Coronary artery (tissue), 2 donors: Measurements from ENCODE around the gene HDGFL1.

ENCODE experiments used
- DNase-seq: peaks from one replicate; pipeline ENCODE4 v3.0.0-alpha.2; 2017; ENCODE audit warnings: low spot score
- H3K27ac ChIP-seq, 2 donors: fragments of 200-600 bp; sonication (generic); one replicate each; pipeline ENCODE4 v1.5.1; 2016 to 2019
- H3K4me3 ChIP-seq: fragments of 200-600 bp; sonication (generic); 2 replicates; pipeline ENCODE4 v1.5.1; 2016; ENCODE audit warnings: mild to moderate bottlenecking, moderate library complexity
- TF ChIP-seq, protein P1 (sequence below): fragments of 200-600 bp; sonication (generic); IDR thresholded peaks from one replicate; pipeline ENCODE4 v1.5.1; 2019; ENCODE audit warnings: antibody characterized with exemption

The HDGFL1 gene

DNA sequence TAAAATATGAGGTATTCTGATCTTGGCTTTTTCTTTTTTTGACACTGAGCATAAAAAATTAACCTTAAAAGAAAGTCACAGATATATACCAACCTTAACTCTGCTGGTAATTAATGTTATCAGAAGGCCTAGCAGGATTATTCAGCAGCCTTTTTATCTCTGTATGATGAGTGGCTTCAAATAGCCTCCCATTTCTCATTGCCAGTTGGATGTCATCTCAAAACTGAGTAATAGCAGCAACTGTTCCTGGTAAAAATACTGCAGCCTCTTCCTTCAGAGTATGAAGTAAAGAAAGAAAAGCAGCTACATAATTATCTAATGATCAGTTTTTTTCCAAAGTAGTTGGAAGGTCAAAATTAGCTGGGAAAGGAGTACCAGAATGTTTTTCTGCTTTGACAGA, 24.9 kb upstream of the HDGFL1 start:
- TF ChIP-seq, protein P1, sequence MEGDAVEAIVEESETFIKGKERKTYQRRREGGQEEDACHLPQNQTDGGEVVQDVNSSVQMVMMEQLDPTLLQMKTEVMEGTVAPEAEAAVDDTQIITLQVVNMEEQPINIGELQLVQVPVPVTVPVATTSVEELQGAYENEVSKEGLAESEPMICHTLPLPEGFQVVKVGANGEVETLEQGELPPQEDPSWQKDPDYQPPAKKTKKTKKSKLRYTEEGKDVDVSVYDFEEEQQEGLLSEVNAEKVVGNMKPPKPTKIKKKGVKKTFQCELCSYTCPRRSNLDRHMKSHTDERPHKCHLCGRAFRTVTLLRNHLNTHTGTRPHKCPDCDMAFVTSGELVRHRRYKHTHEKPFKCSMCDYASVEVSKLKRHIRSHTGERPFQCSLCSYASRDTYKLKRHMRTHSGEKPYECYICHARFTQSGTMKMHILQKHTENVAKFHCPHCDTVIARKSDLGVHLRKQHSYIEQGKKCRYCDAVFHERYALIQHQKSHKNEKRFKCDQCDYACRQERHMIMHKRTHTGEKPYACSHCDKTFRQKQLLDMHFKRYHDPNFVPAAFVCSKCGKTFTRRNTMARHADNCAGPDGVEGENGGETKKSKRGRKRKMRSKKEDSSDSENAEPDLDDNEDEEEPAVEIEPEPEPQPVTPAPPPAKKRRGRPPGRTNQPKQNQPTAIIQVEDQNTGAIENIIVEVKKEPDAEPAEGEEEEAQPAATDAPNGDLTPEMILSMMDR = no peak
- Histone ChIP-seq H3K4me3 (no peak overlapping the region), H3K27ac (no peak overlapping the region)
- no peak for DNase-seq

DNA sequence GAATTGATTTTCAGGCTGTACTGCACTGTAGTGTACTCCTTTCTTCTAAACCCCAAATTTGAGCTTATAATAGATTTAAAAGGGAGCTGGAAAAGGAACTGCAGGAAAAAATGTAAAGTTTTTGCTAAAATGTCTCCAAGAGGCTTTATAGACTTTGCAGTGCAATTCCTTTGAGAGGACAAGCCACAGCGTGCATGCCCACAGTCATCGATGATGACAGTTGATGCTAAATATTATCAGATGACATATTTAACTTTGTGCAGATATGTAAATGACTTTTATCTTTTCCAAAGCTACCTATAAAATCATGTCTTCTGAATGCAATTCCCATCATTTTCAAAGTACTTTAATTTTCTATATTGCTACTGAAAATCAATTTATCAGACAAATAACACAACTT, 24.3 kb upstream of the HDGFL1 start:
- TF ChIP-seq, protein P1 = no peak
- DNase-seq = no peak
- Histone ChIP-seq H3K27ac (no peak overlapping the region), H3K4me3 (no peak overlapping the region)

DNA sequence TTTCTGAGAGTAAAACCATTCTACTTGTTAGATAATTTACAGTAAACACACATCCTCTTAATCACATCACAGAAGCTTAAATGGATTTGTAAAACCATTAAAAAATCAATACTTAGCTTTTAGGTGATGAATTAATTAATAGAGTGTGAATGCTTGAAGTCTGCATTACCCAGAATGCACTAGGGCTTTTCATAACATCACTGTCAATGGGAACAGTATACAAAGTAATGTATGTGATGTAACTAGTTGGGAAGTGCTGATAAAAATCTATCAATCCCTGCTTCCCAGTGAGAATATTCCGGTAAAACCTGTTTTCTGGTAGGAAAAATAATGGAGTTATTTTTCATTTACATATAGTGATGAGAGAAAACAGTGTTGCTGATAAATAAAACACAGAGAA, 23.1 kb upstream of the HDGFL1 start:
- no peak overlapping the region for H3K27ac ChIP-seq
- TF ChIP-seq, protein P1 = no peak
- no peak overlapping the region for H3K4me3 ChIP-seq
- no peak for DNase-seq

DNA sequence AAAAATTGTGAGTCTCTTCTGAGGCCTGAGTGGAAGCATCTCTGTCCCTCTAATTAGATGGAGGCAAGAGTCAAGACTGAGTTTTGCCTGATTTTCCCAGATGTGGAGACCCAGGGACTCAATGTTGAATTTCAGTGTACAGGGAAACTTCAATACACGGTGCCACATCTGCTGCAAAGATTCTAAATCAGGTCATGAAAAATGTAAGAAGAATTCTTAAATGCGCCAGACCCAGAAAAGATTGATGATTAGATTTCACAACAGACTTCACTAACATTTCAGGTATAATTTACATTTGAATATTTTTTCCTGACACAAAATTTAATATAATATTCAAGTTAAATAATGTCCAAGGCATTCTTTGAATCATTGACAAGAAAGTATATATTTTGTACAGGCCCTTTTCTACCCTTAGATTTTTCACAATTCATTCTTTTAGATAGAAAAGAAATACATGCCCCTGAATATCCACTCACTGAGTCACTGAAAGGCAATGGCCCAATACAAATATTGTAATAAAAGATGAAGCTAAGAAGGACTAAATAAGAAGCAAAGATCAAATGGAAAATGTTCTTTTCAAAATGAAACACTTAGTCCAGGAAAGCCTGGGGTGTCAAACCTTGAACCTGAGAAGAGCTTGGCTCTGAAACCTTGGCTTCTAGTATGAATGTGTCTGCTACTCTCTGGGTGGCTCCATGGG, 18.2 kb upstream of the HDGFL1 start:
- H3K27ac ChIP-seq = no peak overlapping the region
- H3K4me3 ChIP-seq = no peak overlapping the region
- TF ChIP-seq, protein P1 = no peak
- no peak for DNase-seq

DNA sequence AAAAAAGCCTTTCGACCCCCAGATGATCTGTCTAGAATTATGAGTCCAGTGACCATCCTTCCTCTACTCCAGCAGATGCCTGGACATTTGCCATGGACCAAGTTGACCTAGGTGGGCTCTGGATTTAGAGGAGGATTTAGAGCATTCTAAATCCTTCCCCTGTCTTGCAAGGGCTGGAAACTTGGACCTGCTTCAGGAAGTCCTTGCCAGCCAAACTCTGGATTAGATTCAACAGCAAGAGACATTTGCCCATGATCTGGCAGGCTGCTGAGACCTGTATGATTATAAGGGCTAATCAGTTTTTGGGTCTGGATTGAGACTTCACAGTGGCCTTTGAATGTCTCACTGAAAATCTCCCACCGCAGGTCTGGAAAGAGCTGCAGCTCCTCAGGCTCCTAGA, 13.1 kb upstream of the HDGFL1 start:
- no peak overlapping the region for H3K27ac ChIP-seq
- TF ChIP-seq, protein P1 = no peak
- no peak overlapping the region for H3K4me3 ChIP-seq
- no peak for DNase-seq

DNA sequence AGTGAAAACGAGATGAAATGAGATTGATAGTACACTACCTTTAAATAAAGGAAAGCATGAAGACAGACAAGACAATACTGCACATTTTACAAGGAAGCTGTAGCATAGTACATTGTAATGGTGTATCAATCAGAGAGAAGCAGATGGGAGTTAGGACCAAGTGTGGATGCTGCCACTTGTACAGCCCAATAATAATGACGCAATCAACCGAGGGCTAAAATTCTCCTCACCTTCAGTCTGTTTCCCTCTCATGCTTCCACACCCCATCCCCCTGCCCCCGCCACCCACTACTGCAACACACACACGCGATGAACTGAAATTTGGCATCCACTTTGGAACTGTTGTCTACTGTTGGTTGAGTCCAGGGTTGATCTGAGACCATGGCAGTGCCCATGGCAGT, 12.4 kb upstream of the HDGFL1 start:
- no peak overlapping the region for H3K4me3 ChIP-seq
- H3K27ac ChIP-seq = no peak overlapping the region
- no peak for DNase-seq
- TF ChIP-seq, protein P1 = no peak

DNA sequence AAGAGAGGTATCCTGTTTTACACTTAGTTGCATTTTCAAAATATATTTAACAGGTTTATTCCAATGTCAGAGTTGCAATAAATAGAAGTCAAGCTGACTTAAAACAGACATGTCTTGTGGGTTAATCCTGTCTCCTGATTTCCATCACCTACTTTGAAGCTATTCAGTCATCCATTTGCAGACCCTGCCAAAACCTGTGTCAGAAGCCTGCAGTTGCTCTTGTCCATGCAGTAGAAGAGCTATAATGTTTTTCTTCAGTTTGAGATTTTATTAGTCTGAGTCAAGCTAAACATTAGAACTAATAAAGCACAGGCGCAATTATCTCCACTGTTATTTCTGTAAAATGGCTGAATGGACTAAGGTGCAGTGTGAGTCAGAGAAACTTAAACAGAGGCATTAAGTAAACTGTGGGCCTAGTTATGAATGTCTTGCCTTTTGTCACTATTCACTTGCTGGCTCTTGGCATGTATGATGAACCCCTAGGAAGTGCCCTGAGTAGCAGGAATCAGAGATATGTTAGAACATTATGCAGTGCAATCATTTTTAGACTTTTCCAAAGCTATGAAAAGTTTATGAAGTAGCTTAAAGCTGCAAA, 11.0 kb upstream of the HDGFL1 start:
- H3K4me3 ChIP-seq = no peak overlapping the region
- TF ChIP-seq, protein P1 = no peak
- no peak overlapping the region for H3K27ac ChIP-seq
- no peak for DNase-seq
